Stimulated activated CD4-positive, alpha-beta T cell treated with anti-CD3 and anti-CD28 coated beads, Interleukin-15, amount 100 ng/mL, for 1 hour (primary cell): ENCODE measurements around the gene TREML4.

Source experiments
- DNase-seq, 2 donors: peaks; one replicate each; pipeline ENCODE4 v3.0.0-alpha.2; 2020; ENCODE audit warnings: low read depth in 1 of 2, low spot score in 1 of 2

TREML4 gene

DNA sequence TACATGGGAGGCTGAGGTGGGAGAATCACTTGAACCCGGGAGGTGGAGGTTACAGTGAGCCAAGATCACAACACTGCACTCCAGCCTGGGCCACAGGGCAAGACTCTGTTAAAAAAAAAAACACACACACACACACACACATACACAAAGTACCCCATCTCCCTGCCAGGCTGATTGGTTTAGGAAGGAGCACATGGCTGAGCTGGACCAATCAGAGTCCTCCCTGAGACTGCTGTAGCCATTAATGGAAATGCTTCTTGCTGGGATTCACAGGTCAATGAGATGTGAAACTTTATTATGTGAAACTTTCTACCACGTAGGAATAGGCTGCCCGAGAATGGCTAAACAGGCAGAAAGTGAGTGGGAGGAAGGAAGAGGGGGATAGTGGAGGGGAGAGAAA is 55.5 kb downstream of the TREML4 start:
- no peak for DNase-seq

DNA sequence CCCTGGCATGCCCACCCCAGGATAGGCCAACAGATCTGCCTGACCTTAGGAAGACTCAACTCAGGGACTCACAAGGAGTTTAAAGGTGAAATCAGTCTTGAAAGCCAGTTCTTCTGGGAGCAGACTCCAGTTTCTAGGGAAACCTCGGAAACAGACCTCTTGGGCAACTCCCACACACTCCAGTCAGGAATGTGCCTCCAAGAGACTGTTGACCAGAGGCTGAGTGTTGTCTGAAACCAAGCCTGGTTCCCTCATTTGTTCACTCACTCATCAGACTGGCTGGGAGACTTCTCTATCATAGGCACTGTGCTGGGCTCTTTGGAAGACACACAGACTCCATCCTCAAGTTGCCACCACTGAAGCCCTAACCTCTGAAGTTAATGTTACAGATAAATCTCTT is 56.6 kb downstream of the TREML4 start:
- DNase-seq: no peak

DNA sequence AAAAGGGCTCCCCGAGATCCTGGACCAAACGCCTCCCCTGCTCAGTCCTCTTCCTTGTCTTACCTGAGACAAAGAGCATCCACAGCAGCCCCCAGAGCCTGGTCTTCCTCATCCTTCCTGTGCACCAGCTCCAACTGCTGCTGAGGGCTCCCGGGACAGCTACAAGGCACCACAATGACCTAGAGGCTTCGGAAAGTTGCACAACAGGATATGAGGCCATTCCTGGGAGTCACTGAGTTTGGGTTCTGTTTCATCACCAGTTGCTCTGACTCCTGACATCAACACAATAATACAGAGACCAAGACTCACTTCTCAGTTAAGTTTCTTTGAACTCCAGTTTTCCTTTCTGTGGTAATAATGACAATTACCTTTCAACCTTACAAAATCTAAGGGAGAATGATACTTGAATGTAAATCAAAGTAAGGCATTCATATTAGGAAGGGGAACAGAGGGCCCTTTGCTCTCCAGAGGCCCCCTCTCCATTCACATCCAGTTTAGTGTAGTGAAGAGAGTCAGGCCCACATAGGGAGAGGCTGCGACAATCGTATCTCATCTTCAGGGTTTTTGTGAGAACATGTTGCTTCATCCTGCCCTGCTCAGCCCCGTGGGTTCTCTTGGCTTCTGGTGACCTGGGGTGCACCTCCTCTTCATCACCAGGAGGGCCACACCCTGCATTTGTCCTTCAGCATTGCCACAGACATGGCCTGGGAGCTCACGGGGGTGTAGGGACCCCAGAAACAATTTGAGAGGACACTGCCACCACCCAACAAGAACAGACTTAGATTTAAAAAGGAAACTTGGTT is 58.6 kb downstream of the TREML4 start, which contains the start of gene TREM1:
Gene TREM1, minus strand, starts transcription at position 139 of the 803 bp plus-strand sequence. Its CDS starts 27 bp downstream, at position 112.
- no peak for DNase-seq

DNA sequence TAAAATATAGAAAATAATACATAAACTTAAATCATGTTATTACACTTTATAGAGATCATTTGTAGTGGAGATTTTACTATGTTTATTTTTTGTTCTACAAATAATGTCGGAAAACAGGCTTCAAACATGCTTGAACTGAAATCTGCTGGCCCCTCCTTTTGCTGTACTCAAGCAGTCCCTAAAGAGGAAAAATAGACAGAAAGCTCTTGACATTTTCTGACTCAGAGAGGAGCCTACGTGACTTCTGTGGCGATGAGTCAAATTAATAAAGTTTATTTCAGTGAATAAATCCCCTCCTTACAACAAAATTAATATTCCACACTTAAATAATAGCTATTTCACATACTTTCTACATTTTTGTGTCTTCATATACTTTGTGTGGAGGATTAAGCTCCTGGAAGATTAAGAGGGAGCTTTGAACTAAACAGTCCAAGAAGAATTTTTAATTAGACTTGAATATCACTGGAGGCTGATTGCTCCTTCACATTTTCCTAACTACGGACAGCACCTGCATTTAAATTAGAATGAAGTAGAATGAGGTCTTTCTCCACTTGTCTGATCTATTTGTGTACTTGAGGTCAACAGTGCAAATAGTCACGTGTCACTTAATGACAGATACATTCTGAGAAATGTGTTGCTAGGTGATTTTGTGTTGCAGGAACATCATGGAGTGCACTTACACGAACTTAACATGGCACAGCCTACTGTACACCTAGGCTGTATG is 60.0 kb downstream of the TREML4 start:
- no peak for DNase-seq
